Stimulated activated CD8-positive, alpha-beta memory T cell treated with anti-CD3 and anti-CD28 coated beads, Interleukin-4, amount 100 ng/mL, for 48 hours (primary cell): ENCODE data around the gene CEP295NL.
A peak's percentile ranks its signal among the peaks of the same experiment; 100 is the strongest.
"Not testable (repeated sequence)": the region's sequence is repeated elsewhere in the genome, so short reads cannot be mapped to it uniquely, and the experiment has no call there.

Experiments
- DNase-seq: peaks from one replicate; pipeline ENCODE4 v3.0.0-alpha.2; 2020

CEP295NL gene

DNA sequence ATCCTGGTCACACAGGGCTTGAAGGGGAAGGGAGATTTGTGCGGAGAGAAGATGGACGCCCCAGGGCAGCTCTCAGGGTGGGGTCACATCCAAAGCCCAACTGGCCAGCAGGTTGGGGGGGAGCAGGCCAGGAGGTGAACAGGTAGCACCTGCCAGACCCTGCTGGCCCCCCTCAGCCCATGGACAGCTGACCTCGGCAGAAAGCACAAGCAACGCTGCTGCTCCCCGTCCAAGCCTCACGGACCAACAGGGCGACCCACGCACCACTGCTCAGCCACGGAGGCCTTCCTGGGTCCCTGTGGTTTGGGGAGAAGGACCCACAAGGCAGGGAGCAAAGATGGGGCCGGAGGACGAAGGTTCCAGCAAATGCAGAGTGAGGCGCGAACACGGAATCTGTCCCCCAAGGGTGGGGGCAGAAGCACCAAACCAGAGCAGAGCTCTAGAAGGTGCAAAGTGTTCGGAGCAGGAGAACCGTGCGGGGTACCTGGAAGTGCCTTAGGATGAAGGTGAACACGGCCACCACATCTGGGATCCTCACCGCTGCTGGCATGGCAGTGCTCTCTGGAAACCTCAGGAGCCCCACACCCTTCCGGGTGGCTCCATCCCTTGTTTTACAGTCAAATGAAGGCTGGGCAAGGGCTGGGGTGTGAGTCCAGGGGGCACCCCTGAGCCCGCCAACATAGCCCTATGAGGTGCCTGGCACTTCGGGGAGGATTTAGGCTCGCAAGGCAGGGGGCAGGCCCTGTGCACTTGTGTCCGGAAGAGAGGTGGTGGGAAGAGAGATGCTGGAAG is 17.9 kb downstream of the CEP295NL start:
- DNase-seq: no peak

GRCh38 chr17:78884148-78884825 is 18.7 kb downstream of the CEP295NL start:
- DNase-seq: no peak

DNA sequence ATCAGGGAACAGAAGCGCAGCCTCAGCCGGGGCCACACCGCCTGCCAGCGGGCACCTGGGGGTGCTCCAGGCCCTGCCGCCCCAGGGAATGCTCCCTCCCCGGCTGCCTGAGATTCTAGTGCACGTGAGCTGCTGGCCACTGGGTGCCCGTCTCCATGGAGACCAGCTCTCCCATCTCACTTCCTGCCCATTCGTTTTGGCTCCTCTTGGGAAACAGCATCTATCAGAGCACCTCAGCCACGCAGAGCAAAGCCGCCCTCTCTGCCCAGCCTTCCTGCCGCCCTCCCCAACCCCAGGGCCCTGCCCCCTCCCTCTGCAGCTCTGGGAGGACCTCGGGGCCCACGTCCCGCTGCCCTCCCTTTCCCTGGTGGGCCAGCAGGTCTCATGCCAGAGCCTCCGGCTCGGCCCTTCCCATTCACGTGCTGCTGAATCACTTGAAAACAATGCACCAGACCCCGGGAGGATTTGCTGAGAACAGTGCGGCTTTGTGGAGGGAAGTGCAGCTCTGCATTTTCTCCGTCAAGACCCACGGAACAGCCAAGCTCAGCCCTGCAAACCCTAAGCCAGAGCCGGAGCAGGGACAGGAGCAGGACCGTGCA is 19.4 kb downstream of the CEP295NL start:
- DNase-seq: no peak

GRCh38 chr17:78883089-78883532 is 19.9 kb downstream of the CEP295NL start:
- DNase-seq: no peak

- no peak for DNase-seq
These were observed 20.4 kb downstream of the CEP295NL start for GRCh38 chr17:78882540-78883088.

- peak; percentile 42 for DNase-seq
These were observed 23.3 kb downstream of the CEP295NL start for GRCh38 chr17:78879635-78880186.

GRCh38 chr17:78878871-78879527 is 24.0 kb downstream of the CEP295NL start:
- no peak for DNase-seq

DNA sequence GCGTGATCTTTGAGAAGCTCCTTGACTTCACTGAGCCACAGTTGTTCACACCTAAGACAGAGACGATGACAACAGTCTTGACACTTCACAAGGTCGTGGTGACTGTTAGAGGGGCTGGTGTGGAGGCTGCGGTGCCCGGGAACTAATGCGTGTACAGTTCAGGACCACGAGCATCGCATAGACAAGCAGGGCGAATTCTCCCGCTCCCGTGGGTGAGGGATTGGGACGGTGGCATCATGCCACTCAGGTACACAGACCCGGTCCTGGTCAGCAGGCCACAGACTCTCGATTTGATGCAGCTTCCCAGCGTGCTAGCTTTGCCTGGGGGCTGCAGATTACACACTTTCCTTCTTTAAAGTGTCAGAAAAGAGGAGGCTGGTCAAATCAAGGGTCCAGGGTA is 24.7 kb downstream of the CEP295NL start:
- no peak for DNase-seq

GRCh38 chr17:78876954-78877517 is 26.0 kb downstream of the CEP295NL start:
- DNase-seq: not testable (repeated sequence)

DNA sequence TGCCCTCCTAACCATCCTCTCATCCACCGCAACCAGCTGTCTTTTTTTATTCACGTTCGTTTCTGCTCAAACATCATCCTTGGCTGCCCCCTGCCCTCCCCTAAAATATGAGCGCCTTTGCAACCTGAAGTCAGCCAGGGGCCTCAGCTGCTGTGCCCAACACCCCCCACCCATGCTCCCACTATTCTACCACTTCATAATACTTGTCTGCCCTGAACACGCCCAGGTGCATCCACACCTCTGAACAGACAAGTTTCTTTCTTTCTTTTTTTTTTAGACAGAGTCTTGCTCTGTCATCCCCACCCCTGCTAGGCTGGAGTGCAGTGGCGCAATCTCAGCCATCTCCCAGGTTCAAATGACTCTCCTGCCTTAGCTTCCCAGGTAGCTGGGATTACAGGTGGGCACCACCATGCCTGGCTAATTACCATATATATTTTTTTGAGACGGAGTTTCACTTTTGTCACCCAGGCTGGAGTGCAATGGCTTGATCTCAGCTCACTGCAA is 26.9 kb downstream of the CEP295NL start:
- no peak for DNase-seq

- DNase-seq: no peak
These were observed 27.5 kb downstream of the CEP295NL start for GRCh38 chr17:78875363-78876093.

- DNase-seq: no peak
These were observed 29.3 kb downstream of the CEP295NL start for GRCh38 chr17:78873519-78874340.

GRCh38 chr17:78872486-78872885 is 30.5 kb downstream of the CEP295NL start:
- DNase-seq: no peak

GRCh38 chr17:78870621-78871020 is 32.4 kb downstream of the CEP295NL start:
- no peak for DNase-seq

DNA sequence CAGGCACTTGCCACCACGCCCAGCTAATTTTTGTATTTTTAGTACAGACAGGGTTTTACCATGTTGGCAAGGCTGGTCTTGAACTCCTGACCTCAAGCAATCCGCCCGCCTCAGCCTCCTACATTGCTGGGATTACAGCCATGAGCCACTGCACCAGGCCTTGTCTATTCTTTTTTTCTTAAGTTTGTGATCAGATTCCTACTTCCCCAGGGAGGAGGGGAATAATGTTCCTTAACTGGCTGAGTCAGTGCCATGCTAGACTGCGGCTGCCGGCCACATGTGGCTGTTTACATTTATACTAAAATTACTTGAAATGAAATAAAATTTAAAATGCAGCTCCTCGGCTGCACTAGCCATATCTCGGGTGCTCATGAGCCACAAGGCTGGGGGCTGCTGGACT is 34.6 kb downstream of the CEP295NL start:
- no peak for DNase-seq

GRCh38 chr17:78867046-78867445 is 36.0 kb downstream of the CEP295NL start:
- not testable (repeated sequence) for DNase-seq

- peak; percentile 83 for DNase-seq
These were observed 37.2 kb downstream of the CEP295NL start for GRCh38 chr17:78865682-78866390.

- DNase-seq: no peak
These were observed 38.9 kb downstream of the CEP295NL start for GRCh38 chr17:78864117-78864516.

DNA sequence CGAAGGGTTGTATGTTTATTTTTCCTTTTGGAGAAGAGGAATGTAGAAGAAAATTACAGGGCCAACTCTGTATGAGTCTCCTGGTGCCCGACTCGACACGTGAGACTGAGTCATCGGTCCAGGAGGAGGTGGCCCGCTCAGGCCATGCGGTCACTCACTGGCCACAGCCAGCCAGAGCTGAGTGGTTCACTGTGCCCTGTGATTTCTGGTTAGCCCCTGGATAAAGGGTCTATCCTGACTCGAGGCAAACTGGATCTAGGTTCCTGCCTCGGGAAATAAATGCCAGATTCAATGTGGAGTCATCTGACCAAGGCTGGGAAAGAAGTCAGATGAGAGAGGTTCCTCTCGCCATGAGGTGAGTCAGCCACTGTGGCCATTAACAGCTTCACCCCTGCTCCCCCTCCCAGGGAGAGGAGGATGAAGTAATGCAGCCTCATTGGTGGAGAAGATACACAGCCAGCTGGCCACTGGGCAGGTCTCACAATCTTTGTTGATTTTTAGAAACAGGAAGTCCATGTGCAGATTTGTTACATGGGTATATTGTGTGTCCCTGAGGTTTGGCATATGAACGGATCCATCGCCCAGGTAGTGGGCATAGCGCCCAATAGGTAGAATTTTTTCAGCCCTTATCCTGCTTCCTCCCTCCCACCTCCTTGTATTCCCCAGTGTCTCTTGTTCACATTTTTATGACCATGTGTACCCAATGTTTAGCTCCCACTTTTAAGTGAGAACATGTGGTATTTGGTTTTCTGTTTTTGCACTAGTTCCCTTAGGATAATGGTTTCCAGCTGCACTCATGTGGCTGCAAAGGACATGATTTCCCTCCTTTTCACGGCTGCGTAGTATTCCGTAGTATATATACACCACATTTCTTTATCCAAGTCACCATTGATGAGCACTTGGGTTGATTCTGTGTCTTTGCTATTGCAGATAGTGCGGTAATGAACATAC is 40.7 kb downstream of the CEP295NL start:
- DNase-seq: no peak
